Ovary (tissue), 3 donors: ENCODE data around the gene FAM156B.
"Not testable (repeated sequence)": the region's sequence is repeated elsewhere in the genome, so short reads cannot be mapped to it uniquely, and the experiment has no call there.

ENCODE experiments used
- CTCF ChIP-seq, 3 donors: fragments of 450-650 bp in 2 of 3; fragments of 200-600 bp in 1 of 3; IDR thresholded peaks; one replicate each; pipeline versions ENCODE4 v1.5.1 to v1.8.0; 2016 to 2022; ENCODE audit warnings: antibody characterized with exemption in 3 of 3, mild to moderate bottlenecking in 1 of 3
- POLR2A ChIP-seq: fragments of 450-650 bp; IDR thresholded peaks from one replicate; pipeline ENCODE4 v1.6.1; 2017; ENCODE audit warnings: antibody characterized with exemption, mild to moderate bottlenecking, moderate library complexity
- donor health status: DM: no; HTN: no; CAD: no.

GRCh38 chrX:52948265-52948664 lies 51.1 kb downstream of the FAM156B start:
- TF ChIP-seq CTCF (IDR thresholded peaks at IDR 0.05); POLR2A: not testable (repeated sequence)
